Measurements from ENCODE around the gene WNT6. TPM values are rescaled to one million over a fixed set of nuclear protein-coding genes. Genes with fewer than 3 reads are reported as not detected.

WNT6 gene
- total and polyA plus RNA-seq, 4 donors, result 1.6 to 9.7 (median 4.1) TPM

DNA sequence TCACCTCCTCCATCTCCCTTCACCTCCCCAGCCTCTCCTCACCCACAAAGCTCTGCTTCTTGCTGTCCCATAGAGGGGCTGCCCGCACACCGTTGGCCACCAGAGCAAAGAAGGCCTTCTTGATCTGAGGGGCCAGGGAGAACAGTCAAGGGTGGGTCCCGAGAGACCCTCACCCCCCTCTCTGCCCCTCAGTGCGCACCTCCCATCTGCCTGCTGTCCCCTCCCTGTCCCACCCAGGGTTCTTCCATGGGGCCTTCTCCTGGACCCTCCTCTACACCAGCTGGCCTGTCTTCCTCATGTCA lies 31.2 kb upstream of the WNT6 start:
- no peak for DNase-seq (ENCODE audit: low read depth in 4 of 6, low spot score in 6 of 6)
- no peaks in the 10 kb centered on the region for H3K9me3 ChIP-seq (ENCODE audit: control insufficient read depth, insufficient read depth, low read length)
- H3K36me3 ChIP-seq (ENCODE audit: control insufficient read depth, insufficient read depth, low read length), result no peaks in the 10 kb centered on the region
- H3K27ac ChIP-seq (ENCODE audit: low read depth, low read length), result no peak overlapping the region
- no peak overlapping the region for H3K4me3 ChIP-seq (ENCODE audit: low read depth, low read length)
- H3K27me3 ChIP-seq (ENCODE audit: control insufficient read depth, insufficient read depth, low read length), result peaks cover 4% of the 10 kb centered on the region
- H3K4me1 ChIP-seq (ENCODE audit: control insufficient read depth, insufficient read depth, low read length), result no peaks in the 10 kb centered on the region
- no CpG with 5 or more reads among the region's 4 CpGs for WGBS (ENCODE audit: insufficient coverage)

DNA sequence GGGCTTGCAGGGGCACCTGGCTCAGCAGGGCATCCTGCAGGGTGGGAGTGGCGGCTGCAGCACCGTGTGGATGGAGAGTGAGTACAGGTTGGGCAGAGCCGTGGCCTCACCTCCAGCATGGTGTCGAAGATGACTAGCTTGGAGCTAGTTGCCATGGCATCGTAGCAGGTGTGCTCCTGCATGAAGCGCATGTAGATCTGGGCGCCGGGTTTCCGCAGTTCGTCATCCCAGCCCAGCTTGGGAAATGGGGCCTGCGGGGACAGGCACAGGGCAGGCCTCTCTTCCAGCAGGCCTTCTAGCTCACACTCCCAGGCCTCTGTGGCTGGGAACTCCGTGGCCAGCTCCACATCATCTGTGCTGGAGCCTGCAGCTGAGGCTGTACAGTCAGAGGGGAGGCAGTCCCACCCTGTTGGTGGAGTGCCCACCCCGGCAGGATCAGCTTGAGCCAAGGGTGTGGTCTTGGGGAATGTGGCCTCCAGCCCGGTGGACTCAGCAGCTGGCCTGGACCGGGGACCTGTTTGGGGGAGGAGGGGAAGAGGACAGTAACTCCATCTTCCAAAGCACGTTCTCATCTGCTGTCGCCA lies 29.6 kb upstream of the WNT6 start:
- DNase-seq (ENCODE audit: low read depth in 4 of 6, low spot score in 6 of 6), result peak in 1 of 6 donors; percentile 39
- peaks cover 4% of the 10 kb centered on the region for H3K27me3 ChIP-seq (ENCODE audit: control insufficient read depth, insufficient read depth, low read length)
- 76% methylated on average over 13 of the region's 17 CpGs for WGBS (ENCODE audit: insufficient coverage)

DNA sequence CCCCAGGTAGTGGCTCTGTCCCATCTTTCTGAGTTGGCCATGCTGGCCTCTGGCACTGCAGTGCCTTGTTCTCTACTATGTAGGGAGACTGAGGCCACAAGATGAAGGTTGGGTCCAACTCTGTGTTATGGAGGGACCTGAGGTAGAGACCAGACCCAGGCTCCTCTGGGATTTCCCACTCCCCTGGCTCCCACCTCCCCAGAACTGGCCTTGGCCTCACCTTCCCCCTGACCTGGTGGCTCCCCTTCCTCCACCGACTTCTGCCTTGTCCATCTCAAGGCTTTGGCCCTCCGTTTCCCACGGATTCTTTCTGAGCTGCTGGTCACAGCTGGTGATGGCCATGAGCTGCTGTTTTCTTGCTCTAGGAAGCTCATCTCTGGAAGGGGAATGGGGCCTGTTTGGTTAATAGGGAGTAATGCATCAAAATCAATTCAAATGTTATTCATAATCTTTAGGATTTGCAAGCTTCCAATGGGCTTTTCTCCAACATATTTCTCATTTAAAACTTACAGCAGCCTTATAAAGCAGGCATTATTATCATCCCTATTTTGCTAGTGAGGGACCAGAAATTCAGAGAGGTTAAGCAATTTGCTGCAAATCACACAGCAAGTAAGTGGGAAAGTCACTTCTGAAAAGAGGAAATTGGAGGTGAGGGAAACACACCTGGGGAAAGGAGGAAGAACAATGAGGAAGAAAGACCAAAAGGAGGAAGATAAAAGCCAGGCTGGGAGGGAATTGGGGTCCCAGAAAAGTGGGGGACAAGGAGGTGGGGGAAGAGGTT lies 28.9 kb upstream of the WNT6 start:
- no peaks in the 10 kb centered on the region for H3K36me3 ChIP-seq (ENCODE audit: control insufficient read depth, insufficient read depth, low read length)
- WGBS (ENCODE audit: insufficient coverage), result no CpG with 5 or more reads among the region's 3 CpGs

More for the DNA sequence above, 29.6 kb upstream of the WNT6 start:
- H3K4me1 ChIP-seq (ENCODE audit: control insufficient read depth, insufficient read depth, low read length), result no peaks in the 10 kb centered on the region
- no peaks in the 10 kb centered on the region for H3K9me3 ChIP-seq (ENCODE audit: control insufficient read depth, insufficient read depth, low read length)
- no peak overlapping the region for H3K27ac ChIP-seq (ENCODE audit: low read depth, low read length)
- no peaks in the 10 kb centered on the region for H3K36me3 ChIP-seq (ENCODE audit: control insufficient read depth, insufficient read depth, low read length)
- no peak overlapping the region for H3K4me3 ChIP-seq (ENCODE audit: low read depth, low read length)

DNA sequence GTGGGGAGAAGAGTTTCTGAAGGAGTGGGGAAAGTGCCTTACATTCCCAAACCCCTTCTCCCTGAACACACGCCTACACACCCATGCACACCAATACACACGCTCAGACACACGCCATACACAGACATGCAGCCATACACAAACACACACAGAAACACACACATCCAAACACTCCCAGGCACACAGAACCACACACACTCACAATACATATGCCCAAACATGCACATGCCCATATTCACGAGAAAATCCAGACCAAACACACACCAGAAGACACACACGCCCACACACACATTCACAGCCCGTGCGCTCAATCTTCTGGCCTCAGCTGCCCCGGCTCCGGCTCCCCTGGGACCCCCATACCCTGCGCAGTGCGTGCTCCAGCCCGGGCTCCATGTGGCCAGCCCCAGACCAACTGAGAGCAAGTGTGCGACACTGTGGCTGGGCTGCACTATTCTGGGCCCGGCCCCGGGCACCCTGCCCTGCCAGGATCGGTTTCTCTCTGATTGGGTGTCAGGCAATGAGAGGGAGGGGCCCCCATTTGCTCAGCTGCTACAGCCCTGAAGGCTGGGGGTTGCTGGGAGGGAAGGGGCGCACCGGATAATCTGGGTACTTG lies 28.1 kb upstream of the WNT6 start, which contains the start of gene PRKAG3:
Gene PRKAG3, minus strand, starts transcription at position 426 of the 613 bp plus-strand sequence.
- no peaks in the 10 kb centered on the region for H3K36me3 ChIP-seq (ENCODE audit: control insufficient read depth, insufficient read depth, low read length)
- peaks cover 4% of the 10 kb centered on the region for H3K27me3 ChIP-seq (ENCODE audit: control insufficient read depth, insufficient read depth, low read length)
- 70% methylated on average over 18 of the region's 18 CpGs for WGBS (ENCODE audit: insufficient coverage)
- H3K4me1 ChIP-seq (ENCODE audit: control insufficient read depth, insufficient read depth, low read length), result no peaks in the 10 kb centered on the region
- no peak within 1 kb of the TSS for H3K27ac ChIP-seq (ENCODE audit: low read depth, low read length)
- H3K9me3 ChIP-seq (ENCODE audit: control insufficient read depth, insufficient read depth, low read length), result no peaks in the 10 kb centered on the region
- no peak for DNase-seq (ENCODE audit: low read depth in 4 of 6, low spot score in 6 of 6)
- H3K4me3 ChIP-seq (ENCODE audit: low read depth, low read length), result no peak within 1 kb of the TSS

More for the DNA sequence above, 28.9 kb upstream of the WNT6 start:
- no peak overlapping the region for H3K4me3 ChIP-seq (ENCODE audit: low read depth, low read length)
- no peaks in the 10 kb centered on the region for H3K4me1 ChIP-seq (ENCODE audit: control insufficient read depth, insufficient read depth, low read length)
- H3K9me3 ChIP-seq (ENCODE audit: control insufficient read depth, insufficient read depth, low read length), result no peaks in the 10 kb centered on the region
- DNase-seq (ENCODE audit: low read depth in 4 of 6, low spot score in 6 of 6), result no peak
- H3K27me3 ChIP-seq (ENCODE audit: control insufficient read depth, insufficient read depth, low read length), result peaks cover 4% of the 10 kb centered on the region
- no peak overlapping the region for H3K27ac ChIP-seq (ENCODE audit: low read depth, low read length)

DNA sequence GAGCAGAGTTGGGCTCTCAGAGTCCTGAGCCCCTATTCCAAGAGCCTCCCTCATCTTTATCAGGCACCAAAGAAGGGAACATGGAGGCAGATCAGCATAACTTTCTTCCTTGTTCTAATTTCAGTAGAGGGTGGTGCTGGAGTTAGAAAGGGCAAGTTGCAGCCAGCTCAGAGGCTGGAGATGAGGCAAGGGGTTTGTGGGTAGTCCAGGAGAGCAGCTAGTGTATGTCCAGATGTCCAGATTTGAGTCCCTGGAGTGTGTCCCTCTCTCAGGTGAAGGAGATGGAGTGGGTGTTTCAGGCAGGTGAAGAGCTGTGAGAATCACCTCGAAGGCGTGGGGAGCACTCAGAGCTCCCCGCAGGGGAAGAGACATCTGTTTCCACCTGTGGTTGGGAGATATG lies 27.5 kb upstream of the WNT6 start:
- WGBS (ENCODE audit: insufficient coverage), result 94% methylated on average over 3 of the region's 3 CpGs
- Histone ChIP-seq H3K27me3 (ENCODE audit: control insufficient read depth, insufficient read depth, low read length) (peaks cover 4% of the 10 kb centered on the region), H3K4me1 (ENCODE audit: control insufficient read depth, insufficient read depth, low read length) (no peaks in the 10 kb centered on the region), H3K9me3 (ENCODE audit: control insufficient read depth, insufficient read depth, low read length) (no peaks in the 10 kb centered on the region), H3K4me3 (ENCODE audit: low read depth, low read length) (no peak overlapping the region), H3K27ac (ENCODE audit: low read depth, low read length) (no peak overlapping the region), H3K36me3 (ENCODE audit: control insufficient read depth, insufficient read depth, low read length) (no peaks in the 10 kb centered on the region)
- DNase-seq (ENCODE audit: low read depth in 4 of 6, low spot score in 6 of 6), result no peak

DNA sequence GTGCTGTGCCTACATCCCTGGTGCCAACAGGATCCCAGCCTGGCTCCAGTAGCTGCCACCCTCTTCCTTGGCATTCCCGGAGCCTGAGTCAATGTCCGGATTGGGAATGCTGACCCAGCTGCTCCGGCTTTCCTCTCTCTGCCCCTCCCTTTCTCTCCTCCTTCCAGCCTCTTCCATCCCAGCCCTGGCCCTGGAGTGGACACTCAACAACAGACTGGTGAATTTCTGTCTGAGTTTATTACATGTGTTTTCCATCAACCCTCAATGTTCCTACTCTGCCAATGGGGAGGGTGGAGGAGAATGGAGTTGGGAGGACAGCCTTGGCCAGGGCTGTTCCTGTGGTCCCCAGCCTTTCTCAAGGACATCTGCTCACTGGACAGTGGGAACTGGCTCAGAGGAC lies 27.1 kb upstream of the WNT6 start:
- DNase-seq (ENCODE audit: low read depth in 4 of 6, low spot score in 6 of 6), result no peak
- H3K36me3 ChIP-seq (ENCODE audit: control insufficient read depth, insufficient read depth, low read length), result no peaks in the 10 kb centered on the region
- H3K27me3 ChIP-seq (ENCODE audit: control insufficient read depth, insufficient read depth, low read length), result peaks cover 4% of the 10 kb centered on the region
- H3K9me3 ChIP-seq (ENCODE audit: control insufficient read depth, insufficient read depth, low read length), result no peaks in the 10 kb centered on the region
- H3K27ac ChIP-seq (ENCODE audit: low read depth, low read length), result no peak overlapping the region
- WGBS (ENCODE audit: insufficient coverage), result 88% methylated on average over 1 of the region's 3 CpGs
- no peak overlapping the region for H3K4me3 ChIP-seq (ENCODE audit: low read depth, low read length)
- no peaks in the 10 kb centered on the region for H3K4me1 ChIP-seq (ENCODE audit: control insufficient read depth, insufficient read depth, low read length)

DNA sequence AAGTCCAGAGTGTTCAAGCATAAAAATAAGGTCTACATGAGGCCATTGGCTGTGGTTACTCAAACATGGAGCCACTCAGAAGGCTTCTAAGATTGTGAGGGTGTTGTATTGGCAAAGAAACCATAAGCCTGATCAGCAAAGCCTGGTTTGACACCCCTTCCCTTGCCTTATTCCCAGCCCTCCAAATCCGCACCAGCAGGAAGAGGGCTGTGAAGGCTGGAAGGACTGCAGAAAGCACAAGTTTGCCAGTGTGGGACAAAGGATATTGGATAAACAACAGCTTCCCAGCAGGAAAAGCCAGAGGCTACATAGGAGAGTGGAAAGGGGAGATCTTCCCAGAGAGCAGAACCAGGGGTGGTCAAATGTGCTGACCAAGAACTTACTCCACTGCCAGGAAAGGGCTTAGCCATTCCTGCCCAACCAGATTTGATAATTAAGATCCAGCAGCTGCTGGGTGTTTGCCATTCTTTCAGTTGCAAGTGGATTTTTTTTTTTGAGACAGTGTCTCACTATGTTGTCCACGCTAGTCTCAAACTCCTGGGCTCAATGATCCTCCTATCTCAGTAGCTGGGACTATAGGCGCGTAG lies 26.5 kb upstream of the WNT6 start:
- Histone ChIP-seq H3K9me3 (ENCODE audit: control insufficient read depth, insufficient read depth, low read length) (peaks cover 5% of the 10 kb centered on the region), H3K4me3 (ENCODE audit: low read depth, low read length) (no peak overlapping the region), H3K36me3 (ENCODE audit: control insufficient read depth, insufficient read depth, low read length) (no peaks in the 10 kb centered on the region), H3K27ac (ENCODE audit: low read depth, low read length) (no peak overlapping the region), H3K4me1 (ENCODE audit: control insufficient read depth, insufficient read depth, low read length) (no peaks in the 10 kb centered on the region), H3K27me3 (ENCODE audit: control insufficient read depth, insufficient read depth, low read length) (peaks cover 4% of the 10 kb centered on the region)
- WGBS (ENCODE audit: insufficient coverage), result 100% methylated on average over 1 of the region's 4 CpGs
- no peak for DNase-seq (ENCODE audit: low read depth in 4 of 6, low spot score in 6 of 6)

DNA sequence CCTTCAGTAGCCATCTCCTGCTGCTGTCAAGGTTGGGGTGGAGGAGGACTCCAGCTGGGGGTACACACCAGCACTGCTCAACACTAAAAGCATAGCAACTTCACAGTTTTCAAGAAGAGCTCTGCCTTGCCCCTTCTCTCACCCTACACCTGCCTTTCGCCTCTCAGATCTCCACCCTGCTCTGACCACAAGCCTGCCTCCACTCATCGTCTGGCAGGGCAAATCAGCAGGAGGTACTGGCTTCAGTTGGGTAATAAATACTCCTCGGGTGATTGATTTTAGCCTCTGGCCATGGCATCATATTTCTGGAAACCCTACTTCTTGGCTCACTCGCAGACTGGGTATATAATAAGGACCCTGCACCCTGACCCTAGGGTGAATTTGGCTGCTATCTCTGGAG lies 24.9 kb upstream of the WNT6 start:
- DNase-seq (ENCODE audit: low read depth in 4 of 6, low spot score in 6 of 6), result no peak
- WGBS (ENCODE audit: insufficient coverage), result 61% methylated on average over 3 of the region's 4 CpGs
- H3K36me3 ChIP-seq (ENCODE audit: control insufficient read depth, insufficient read depth, low read length), result no peaks in the 10 kb centered on the region
- peaks cover 5% of the 10 kb centered on the region for H3K9me3 ChIP-seq (ENCODE audit: control insufficient read depth, insufficient read depth, low read length)
- H3K27me3 ChIP-seq (ENCODE audit: control insufficient read depth, insufficient read depth, low read length), result peaks cover 9% of the 10 kb centered on the region
- H3K4me3 ChIP-seq (ENCODE audit: low read depth, low read length), result no peak overlapping the region
- H3K4me1 ChIP-seq (ENCODE audit: control insufficient read depth, insufficient read depth, low read length), result no peaks in the 10 kb centered on the region
- no peak overlapping the region for H3K27ac ChIP-seq (ENCODE audit: low read depth, low read length)

DNA sequence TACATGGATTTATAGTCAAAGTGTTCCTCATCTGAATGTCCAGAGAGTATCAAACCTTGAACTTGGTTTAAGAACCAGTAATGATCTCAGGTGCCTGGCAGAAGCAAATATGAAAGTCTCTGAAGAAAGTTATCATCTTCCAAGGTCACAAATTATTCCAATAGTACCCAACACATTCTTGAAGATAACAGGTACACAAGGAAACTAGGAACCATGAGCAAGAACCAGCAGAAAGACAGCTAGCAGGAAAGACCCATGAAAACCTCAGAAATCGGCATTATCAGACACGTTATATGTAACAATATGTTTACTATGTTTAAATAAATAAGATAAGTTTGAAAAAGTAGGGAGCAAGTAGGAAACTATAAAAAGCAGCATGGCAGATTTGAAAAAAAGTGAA lies 22.1 kb upstream of the WNT6 start:
- Histone ChIP-seq H3K36me3 (ENCODE audit: control insufficient read depth, insufficient read depth, low read length) (no peaks in the 10 kb centered on the region), H3K27me3 (ENCODE audit: control insufficient read depth, insufficient read depth, low read length) (peaks cover 9% of the 10 kb centered on the region), H3K27ac (ENCODE audit: low read depth, low read length) (no peak overlapping the region), H3K4me3 (ENCODE audit: low read depth, low read length) (no peak overlapping the region), H3K9me3 (ENCODE audit: control insufficient read depth, insufficient read depth, low read length) (peaks cover 5% of the 10 kb centered on the region), H3K4me1 (ENCODE audit: control insufficient read depth, insufficient read depth, low read length) (no peaks in the 10 kb centered on the region)
- no peak for DNase-seq (ENCODE audit: low read depth in 4 of 6, low spot score in 6 of 6)
- WGBS (ENCODE audit: insufficient coverage), result no CpG with 5 or more reads among the region's 2 CpGs

Measured in spinal cord (tissue), 10 donors.